HepG2 (cell line): ENCODE measurements around the gene CHCHD5. TPM values are rescaled to one million over a fixed set of nuclear protein-coding genes. Genes with fewer than 3 reads are reported as not detected.
A peak's percentile ranks its signal among the peaks of the same experiment; 100 is the strongest.
"Not testable (repeated sequence)": the region's sequence is repeated elsewhere in the genome, so short reads cannot be mapped to it uniquely, and the experiment has no call there.

ENCODE experiments used
- ATAC-seq: fragments of 200-7000 bp; cut with Tn5 transposase; 3 replicates; pipeline ENCODE4 v1.9.1; 2020; ENCODE audit warnings: mild to moderate bottlenecking, moderate library complexity
- BruUV-seq: library from RNA; stranded (reverse); fragments of 400-500 nt; replicated peaks from 2 replicates; lab custom pipeline; 2021; lab: Mats Ljungman, UMichigan
- CTCF ChIA-PET: fragments of 300-600 bp; formaldehyde crosslinking; extraction: SDS; loops from one replicate; lab custom pipeline; 2021; ENCODE audit warnings: low total read pairs, inconsistent platforms, low intra/inter-chr PET ratio; lab: Yijun Ruan, JAX
- POLR2A ChIA-PET: fragments of 350-600 bp; sonication (Branson Sonifier 250); formaldehyde crosslinking; loops from one replicate; lab custom pipeline; 2020; ENCODE audit warnings: antibody characterized with exemption, inconsistent platforms; lab: Yijun Ruan, JAX
- DNase-seq: peaks from one replicate; pipeline ENCODE4 v3.0.0-alpha.2; 2015; ENCODE audit warnings: low spot score
- FAIRE-seq: peaks from 3 replicates; lab custom pipeline; 2011; peaks lifted over from hg19 to GRCh38; lab: Jason Lieb, UNC
- H2AFZ ChIP-seq: one replicate; pipeline ENCODE4 v1.6.1; 2011; ENCODE audit warnings: low read length, inconsistent platforms
- H3K27ac ChIP-seq: fragments of 300-600 bp; 3 replicates; pipeline ENCODE4 v1.8.0; 2011; ENCODE audit warnings: mixed run types, mild to moderate bottlenecking, mixed read lengths, low read length, inconsistent platforms; ENCODE audit not compliant: insufficient read depth; ENCODE audit errors: extremely low read length
- H3K27me3 ChIP-seq, 2 experiments: fragments of 200-600 bp in 1 of 2; 2 replicates in 1 of 2; 3 replicates in 1 of 2; pipeline versions ENCODE4 v1.6.0 to v1.8.0; 2011; ENCODE audit warnings: low read length in 2 of 2, mild to moderate bottlenecking in 2 of 2, moderate library complexity in 2 of 2, inconsistent platforms in 1 of 2; ENCODE audit not compliant: insufficient read depth in 2 of 2, control insufficient read depth in 1 of 2
- H3K36me3 ChIP-seq, 2 experiments: fragments of 200-600 bp in 1 of 2; replicated peaks in 1 of 2; 2 replicates in 1 of 2; 3 replicates in 1 of 2; pipeline versions ENCODE4 v1.5.1 to v1.8.0; 2011; ENCODE audit warnings: low read length in 2 of 2, inconsistent platforms in 1 of 2; ENCODE audit not compliant: insufficient read depth in 2 of 2, control insufficient read depth in 1 of 2
- H3K4me1 ChIP-seq: 2 replicates; pipeline ENCODE4 v1.5.1; 2012; ENCODE audit warnings: low read length, inconsistent platforms; ENCODE audit not compliant: insufficient read depth
- H3K4me2 ChIP-seq: 2 replicates; pipeline ENCODE4 v1.6.0; 2011; ENCODE audit warnings: low read depth, low read length, inconsistent platforms
- H3K4me3 ChIP-seq, 3 experiments: fragments of 200-600 bp in 1 of 3; sonication (generic), shearing (Covaris generic) in 1 of 3; replicated peaks in 1 of 3; 2 replicates each; pipeline ENCODE4 v1.5.1; 2011 to 2016; ENCODE audit warnings: low read length in 3 of 3, inconsistent platforms in 2 of 3, low read depth in 2 of 3, mild to moderate bottlenecking in 2 of 3, control low read depth in 1 of 3, mixed read lengths in 1 of 3; ENCODE audit not compliant: insufficient read depth in 1 of 3
- H3K79me2 ChIP-seq: one replicate; pipeline ENCODE4 v1.6.1; 2011; ENCODE audit warnings: low read length, inconsistent platforms; ENCODE audit not compliant: insufficient read depth
- H3K9ac ChIP-seq: 2 replicates; pipeline ENCODE4 v1.6.0; 2011; ENCODE audit warnings: mild to moderate bottlenecking, low read depth, low read length, inconsistent platforms; ENCODE audit not compliant: insufficient read depth
- H3K9me3 ChIP-seq: 2 replicates; pipeline ENCODE4 v1.5.1; 2012; ENCODE audit warnings: mild to moderate bottlenecking, low read length
- H4K20me1 ChIP-seq: 2 replicates; pipeline ENCODE4 v1.6.0; 2011; ENCODE audit warnings: inconsistent platforms, mild to moderate bottlenecking, low read length, moderate library complexity; ENCODE audit not compliant: insufficient read depth
- ARID5B ChIP-seq: IDR thresholded peaks from 2 replicates; pipeline ENCODE4 v1.4.0; 2020; ENCODE audit warnings: mild to moderate bottlenecking, missing genetic modification reagents
- CEBPG ChIP-seq: IDR thresholded peaks from 2 replicates; pipeline ENCODE4 v1.6.1; 2016
- ELF3 ChIP-seq: IDR thresholded peaks from 2 replicates; pipeline ENCODE4 v1.6.1; 2016; ENCODE audit warnings: missing genetic modification reagents, missing compliant biosample characterization
- FOXA1 ChIP-seq, 2 experiments: fragments of 450-650 bp in 1 of 2; sonication (generic) in 1 of 2; formaldehyde crosslinking in 1 of 2; IDR thresholded peaks; 2 replicates each; pipeline versions ENCODE4 v1.4.0 to v1.6.1; 2016 to 2020; ENCODE audit warnings: missing genetic modification reagents in 1 of 2
- FOXA3 ChIP-seq: IDR thresholded peaks from 2 replicates; pipeline ENCODE4 v1.6.1; 2016; ENCODE audit warnings: missing genetic modification reagents, missing compliant biosample characterization
- GATAD2A ChIP-seq: IDR thresholded peaks from 2 replicates; pipeline ENCODE4 v1.6.1; 2016
- HMG20A ChIP-seq: IDR thresholded peaks from 2 replicates; pipeline ENCODE4 v1.6.1; 2016; ENCODE audit warnings: borderline replicate concordance
- HNF4A ChIP-seq: sonication (generic); formaldehyde crosslinking; IDR thresholded peaks from 2 replicates; pipeline ENCODE4 v1.4.0; 2020; ENCODE audit warnings: missing genetic modification reagents
- NCOA2 ChIP-seq: sonication (generic); formaldehyde crosslinking; IDR thresholded peaks from 2 replicates; pipeline ENCODE4 v1.8.0; 2022; ENCODE audit warnings: inconsistent platforms
- RARA ChIP-seq: IDR thresholded peaks from 2 replicates; pipeline ENCODE4 v1.6.1; 2016; ENCODE audit warnings: missing genetic modification reagents, missing compliant biosample characterization
- SOX13 ChIP-seq, 3 experiments: fragments of 450-650 bp in 1 of 3; sonication (generic) in 1 of 3; formaldehyde crosslinking in 1 of 3; IDR thresholded peaks in 2 of 3; conservative IDR thresholded peaks in 1 of 3; 2 replicates each; pipeline versions ENCODE4 v1.5.0 to v1.6.1; 2016 to 2020; ENCODE audit warnings: antibody characterized with exemption in 1 of 3, mild to moderate bottlenecking in 1 of 3, missing compliant biosample characterization in 1 of 3, missing genetic modification reagents in 1 of 3, moderate library complexity in 1 of 3
- SOX5 ChIP-seq: IDR thresholded peaks from 2 replicates; pipeline ENCODE4 v1.6.1; 2016; ENCODE audit warnings: borderline replicate concordance
- SOX6 ChIP-seq, 2 experiments: fragments of 450-650 bp in 1 of 2; sonication (generic) in 1 of 2; formaldehyde crosslinking in 1 of 2; IDR thresholded peaks; 2 replicates each; pipeline versions ENCODE4 v1.4.0 to v1.6.1; 2017 to 2020; ENCODE audit warnings: antibody characterized with exemption in 1 of 2, mild to moderate bottlenecking in 1 of 2, missing genetic modification reagents in 1 of 2
- TCF7 ChIP-seq: sonication (generic); IDR thresholded peaks from 2 replicates; pipeline ENCODE4 v1.6.1; 2016; ENCODE audit warnings: antibody characterized with exemption, low read depth
- ZNF362 ChIP-seq: sonication (generic); formaldehyde crosslinking; IDR thresholded peaks from 2 replicates; pipeline ENCODE4 v1.4.0; 2020; ENCODE audit warnings: missing genetic modification reagents, mild to moderate bottlenecking, borderline replicate concordance
- WGBS: methylation state at CpG from one replicate; pipeline ENCODE4 v1.1.6; 2017; ENCODE audit warnings: low lambda C conversion rate; 5-methylcytosine and 5-hydroxymethylcytosine counted together
- in situ Hi-C: cut with HindIII; loops from 2 replicates; pipeline ENCODE4 v1.10.0; 2017; ENCODE audit warnings: low pct_unique_long_range_greater_than_20kb; ENCODE audit not compliant: extremely low pct_ligation_motif_present
- intact Hi-C: fragments of 100-400 bp; cut with micrococcal nuclease; formaldehyde crosslinking; loops from one replicate; pipeline ENCODE4 v1.10.0; 2022; ENCODE audit not compliant: unreplicated experiment
- polyA plus RNA-seq, 8 experiments: library from polyadenylated mRNA; depleted of rRNA in 3 of 8; stranded (reverse) in 7 of 8; unstranded in 1 of 8; fragments of >200 nt; fragmentation: Illumina TruSeq in 4 of 8; extraction: Trizol in 4 of 8; gene quantifications; 2 replicates each; pipeline versions ENCODE4 v1.2.1 to v1.2.3, GENCODE V29; 2011 to 2016; ENCODE audit warnings: low read depth in 4 of 8, missing spikeins in 1 of 8, mixed read lengths in 1 of 8; ENCODE audit not compliant: insufficient read depth in 1 of 8
- total RNA-seq, 5 experiments: library from RNA; depleted of rRNA; stranded (reverse); fragments of >200 nt; fragmentation: Illumina TruSeq; extraction: Trizol; gene quantifications; 2 replicates each; pipeline ENCODE4 v1.2.3, GENCODE V29; 2016; ENCODE audit warnings: low read depth in 1 of 5

Gene CHCHD5
- total and polyA plus RNA-seq, 2 of the 13 experiments (the other 11 are each of a cell fraction or from before 2014, with no cell fraction given), result 19.0 to 23.9 TPM

GRCh38 chr2:112612283-112612682 is 27.9 kb downstream of the CHCHD5 start:
- H3K36me3 ChIP-seq; POLR2A ChIA-PET; ATAC-seq; H3K9ac ChIP-seq; CTCF ChIA-PET; H3K27me3 ChIP-seq; in situ Hi-C loops; H4K20me1 ChIP-seq; H3K4me2 ChIP-seq; FAIRE-seq; H3K9me3 ChIP-seq; H3K4me3 ChIP-seq; BruUV-seq; H3K79me2 ChIP-seq; H2AFZ ChIP-seq; H3K27ac ChIP-seq; TF ChIP-seq SOX13, FOXA1, SOX6 (IDR thresholded peaks at IDR 0.05): not testable (repeated sequence)
- intact Hi-C loops, result loop anchor here (10.0 kb wide), 1 partner anchor 273 kb away; no protein-coding TSS in a partner anchor
- peaks cover 41% of the 10 kb centered on the region for H3K4me1 ChIP-seq
- 0% methylated on average over 1 of the region's 1 CpG for WGBS
- DNase-seq, result peak; percentile 34
- TF ChIP-seq RARA (CRISPR knock-in tag) (0 out of 2 replicates have a peak, but pooled peaks have one; percentile 20), SOX13 (CRISPR knock-in tag; conservative IDR thresholded peaks at IDR 0.05 in 1 of 2, IDR thresholded peaks at IDR 0.05 in 1 of 2) (peak in 1 of 2 experiments; percentile 93; a peak in 2 of 4 replicates), FOXA1 (CRISPR knock-in tag; IDR thresholded peaks at IDR 0.05) (peak; percentile 12; the same call in 1 of the 2 replicates), NCOA2 (CRISPR knock-in tag) (0 out of 2 replicates have a peak, but pooled peaks have one; percentile 8), HNF4A (CRISPR knock-in tag) (peak; percentile 38), ZNF362 (CRISPR knock-in tag) (peak; percentile 58; the same call in 1 of the 2 replicates), CEBPG (CRISPR knock-in tag) (peak; percentile 37; the same call in 1 of the 2 replicates), ELF3 (0 out of 2 replicates have a peak, but pooled peaks have one; percentile 16), FOXA3 (peak; percentile 59; the same call in 1 of the 2 replicates), SOX6 (CRISPR knock-in tag; IDR thresholded peaks at IDR 0.05) (peak; percentile 72; the same call in 1 of the 2 replicates), ARID5B (CRISPR knock-in tag) (peak; percentile 68), HMG20A (CRISPR knock-in tag) (peak; percentile 17; the same call in 1 of the 2 replicates), TCF7 (peak; percentile 56), GATAD2A (peak; percentile 64; the same call in 1 of the 2 replicates), SOX5 (CRISPR knock-in tag) (peak; percentile 91)
